Measurements from ENCODE around the gene FKBP1C. TPM values are rescaled to one million over a fixed set of nuclear protein-coding genes. Genes with fewer than 3 reads are reported as not detected.

FKBP1C gene
- polyA plus RNA-seq, 2 of the 4 experiments (the other 2 are of a cell fraction) = 0.62 to 2.2 TPM

- WGBS (ENCODE audit: missing lambda C conversion rate) = 78% methylated on average over 3 of the region's 3 CpGs
- CTCF ChIA-PET = no interaction called here
These were observed 38.7 kb downstream of the FKBP1C start for GRCh38 chr6:63249875-63250482.

GRCh38 chr6:63259153-63259552 lies 47.9 kb downstream of the FKBP1C start:
- Histone ChIP-seq H3K27ac (no peak overlapping the region), H3K4me3 (no peak overlapping the region), H3K4me2 (no peak overlapping the region), H3K9me3 (no peaks in the 10 kb centered on the region), H3K4me1 (no peaks in the 10 kb centered on the region)
- TF ChIP-seq ZFP36 (IDR thresholded peaks at IDR 0.05; ENCODE audit: borderline replicate concordance, partially characterized antibody) = no peak
- TF ChIP-seq PHF8 (IDR thresholded peaks at IDR 0.05; ENCODE audit: borderline replicate concordance, low read depth) = no peak
- TF ChIP-seq RNF2 (IDR thresholded peaks at IDR 0.05; ENCODE audit: borderline replicate concordance, low read depth) = no peak
- DNase-seq (ENCODE audit: low read depth in 1 of 2, low spot score in 1 of 2) = no peak
- no peak for ATAC-seq
- ChIA-PET POLR2A (no interaction called here), CTCF (interaction anchor here (1.4 kb wide), 1 partner anchor 544 kb away, joined by 5 read pairs; no protein-coding TSS in a partner anchor)
- FAIRE-seq = no peak

More at GRCh38 chr6:63249875-63250482, 38.7 kb downstream of the FKBP1C start:
- no peak for TF ChIP-seq ZNF302 (CRISPR knock-in tag; IDR thresholded peaks at IDR 0.05)
- no peak for TF ChIP-seq MAFK (IDR thresholded peaks at IDR 0.05; ENCODE audit: partially characterized antibody)
- no peak overlapping the region for H3K27ac ChIP-seq
- no peak for ATAC-seq
- FAIRE-seq = no peak
- POLR2A ChIA-PET = no interaction called here
- no peak for DNase-seq (ENCODE audit: low read depth in 1 of 2, low spot score in 1 of 2)
- no peak overlapping the region for H3K4me2 ChIP-seq
- no peaks in the 10 kb centered on the region for H3K4me1 ChIP-seq
- no peak overlapping the region for H3K4me3 ChIP-seq
- H3K9me3 ChIP-seq = no peaks in the 10 kb centered on the region

DNA sequence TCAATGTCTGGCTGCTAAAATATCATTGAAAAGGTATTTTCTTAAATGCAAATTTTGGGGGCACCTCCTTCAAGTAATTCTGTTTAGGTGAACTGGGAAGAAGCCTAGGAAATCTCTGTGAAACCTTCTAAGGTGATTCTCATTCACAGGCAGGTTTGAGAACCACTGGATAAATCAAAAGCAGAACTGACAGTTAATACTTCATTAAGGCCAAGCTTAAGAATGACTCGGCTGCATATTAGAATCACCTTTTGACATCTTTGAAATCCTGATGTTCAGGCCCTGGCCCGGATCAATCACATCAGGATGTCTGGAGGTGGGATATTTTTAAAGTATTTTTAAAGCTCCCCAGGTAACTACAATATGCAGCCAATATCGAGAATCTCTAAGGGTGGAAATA lies 50.6 kb downstream of the FKBP1C start:
- FAIRE-seq (no peak), ATAC-seq (no peak), DNase-seq (ENCODE audit: low read depth in 1 of 2, low spot score in 1 of 2) (no peak)
- Histone ChIP-seq H3K27ac (no peak overlapping the region), H3K4me1 (no peaks in the 10 kb centered on the region), H3K9me3 (no peaks in the 10 kb centered on the region), H3K4me3 (no peak overlapping the region), H3K4me2 (no peak overlapping the region)
- TF ChIP-seq POLR2A (IDR thresholded peaks at IDR 0.05; ENCODE audit: low read length) (no peak), CHD4 (IDR thresholded peaks at IDR 0.05; ENCODE audit: borderline replicate concordance) (no peak), BHLHE40 (IDR thresholded peaks at IDR 0.05; ENCODE audit: low read depth, low read length) (no peak), ZFP36 (IDR thresholded peaks at IDR 0.05; ENCODE audit: borderline replicate concordance, partially characterized antibody) (no peak), HOXB13 (CRISPR knock-in tag; IDR thresholded peaks at IDR 0.05; ENCODE audit: low read depth) (no peak), TFCP2L1 (CRISPR knock-in tag; IDR thresholded peaks at IDR 0.05) (no peak), BCL3 (IDR thresholded peaks at IDR 0.05) (no peak), TP53 (CRISPR knock-in tag; IDR thresholded peaks at IDR 0.05) (no peak), HOXA7 (CRISPR knock-in tag; IDR thresholded peaks at IDR 0.05) (no peak), MAX (IDR thresholded peaks at IDR 0.05) (no peak), POLR2AphosphoS2 (conservative IDR thresholded peaks at IDR 0.05; ENCODE audit: low read length) (no peak), FOXS1 (CRISPR knock-in tag; IDR thresholded peaks at IDR 0.05) (no peak), NPAS2 (CRISPR knock-in tag; IDR thresholded peaks at IDR 0.05; ENCODE audit: borderline replicate concordance) (no peak), RARB (CRISPR knock-in tag; IDR thresholded peaks at IDR 0.05) (no peak), ZC3H11A (IDR thresholded peaks at IDR 0.05) (no peak)
- TF ChIP-seq, protein P1, sequence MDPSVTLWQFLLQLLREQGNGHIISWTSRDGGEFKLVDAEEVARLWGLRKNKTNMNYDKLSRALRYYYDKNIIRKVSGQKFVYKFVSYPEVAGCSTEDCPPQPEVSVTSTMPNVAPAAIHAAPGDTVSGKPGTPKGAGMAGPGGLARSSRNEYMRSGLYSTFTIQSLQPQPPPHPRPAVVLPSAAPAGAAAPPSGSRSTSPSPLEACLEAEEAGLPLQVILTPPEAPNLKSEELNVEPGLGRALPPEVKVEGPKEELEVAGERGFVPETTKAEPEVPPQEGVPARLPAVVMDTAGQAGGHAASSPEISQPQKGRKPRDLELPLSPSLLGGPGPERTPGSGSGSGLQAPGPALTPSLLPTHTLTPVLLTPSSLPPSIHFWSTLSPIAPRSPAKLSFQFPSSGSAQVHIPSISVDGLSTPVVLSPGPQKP (IDR thresholded peaks at IDR 0.05; ENCODE audit: low read depth, low read length) = no peak
- TF ChIP-seq, protein P2, sequence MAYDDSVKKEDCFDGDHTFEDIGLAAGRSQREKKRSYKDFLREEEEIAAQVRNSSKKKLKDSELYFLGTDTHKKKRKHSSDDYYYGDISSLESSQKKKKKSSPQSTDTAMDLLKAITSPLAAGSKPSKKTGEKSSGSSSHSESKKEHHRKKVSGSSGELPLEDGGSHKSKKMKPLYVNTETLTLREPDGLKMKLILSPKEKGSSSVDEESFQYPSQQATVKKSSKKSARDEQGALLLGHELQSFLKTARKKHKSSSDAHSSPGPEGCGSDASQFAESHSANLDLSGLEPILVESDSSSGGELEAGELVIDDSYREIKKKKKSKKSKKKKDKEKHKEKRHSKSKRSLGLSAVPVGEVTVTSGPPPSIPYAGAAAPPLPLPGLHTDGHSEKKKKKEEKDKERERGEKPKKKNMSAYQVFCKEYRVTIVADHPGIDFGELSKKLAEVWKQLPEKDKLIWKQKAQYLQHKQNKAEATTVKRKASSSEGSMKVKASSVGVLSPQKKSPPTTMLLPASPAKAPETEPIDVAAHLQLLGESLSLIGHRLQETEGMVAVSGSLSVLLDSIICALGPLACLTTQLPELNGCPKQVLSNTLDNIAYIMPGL (CRISPR knock-in tag; IDR thresholded peaks at IDR 0.05; ENCODE audit: borderline replicate concordance) = no peak
- WGBS (ENCODE audit: missing lambda C conversion rate) = 51% methylated on average over 3 of the region's 3 CpGs
- ChIA-PET POLR2A (no interaction called here), CTCF (interaction anchor here (0.6 kb wide), 1 partner anchor 319 kb away, joined by 3 read pairs; no protein-coding TSS in a partner anchor)

Small RNA genes lying within 50 kb of the gene (small RNA-seq; reads per million reads assigned to genes)
- gene SPTLC1P3 = 0 reads per million in 6 experiments

Other genes starting within 250 kb of the FKBP1C start
- gene LGSN, start 108.5 kb downstream of the FKBP1C start, polyA plus RNA-seq (2011; rRNA removed) = 37.6 and 39.2 TPM in 2 replicates
- 8.1 to 11.2 TPM (median 9.8 TPM) in 3 replicates for gene LGSN, start 108.5 kb downstream of the FKBP1C start, polyA plus RNA-seq (2017; fragmentation: RNase III; extraction: RNeasy Plus Mini Kit Qiagen cat#74134 plus additional on column Dnase treatment)

All from A549 (cell line).